GM12878 (cell line): ENCODE data around the gene HEYL.
A peak's percentile ranks its signal among the peaks of the same experiment; 100 is the strongest.

ENCODE experiments used
- CBFB ChIP-seq: IDR thresholded peaks from 2 replicates; pipeline ENCODE4 v1.6.1; 2016; ENCODE audit warnings: antibody characterized with exemption, low read depth
- CBX3 ChIP-seq: fragments of 200-600 bp; sonication (generic); IDR thresholded peaks from 2 replicates; pipeline ENCODE4 v1.6.1; 2016; ENCODE audit warnings: low read depth, borderline replicate concordance
- CHD4 ChIP-seq: fragments of 200-600 bp; sonication (generic); IDR thresholded peaks from 2 replicates; pipeline ENCODE4 v1.6.1; 2016; ENCODE audit warnings: mild to moderate bottlenecking
- EP300 ChIP-seq, 2 experiments: fragments of 150-350 bp in 1 of 2; IDR thresholded peaks; 2 replicates each; pipeline ENCODE4 v1.6.1; 2011 to 2012; ENCODE audit warnings: low read depth in 2 of 2, low read length in 2 of 2, borderline replicate concordance in 1 of 2, improper control_type of control experiment in 1 of 2, inconsistent platforms in 1 of 2; ENCODE audit not compliant: control insufficient read depth in 1 of 2
- EZH2 ChIP-seq: IDR thresholded peaks from 2 replicates; pipeline ENCODE4 v1.6.1; 2012; ENCODE audit warnings: low read depth, mild to moderate bottlenecking, control low read depth, inconsistent platforms, low read length, borderline replicate concordance; ENCODE audit not compliant: control insufficient read depth
- KAT2A ChIP-seq: conservative IDR thresholded peaks from 2 replicates; pipeline ENCODE4 v1.6.1; 2011; ENCODE audit warnings: low read depth, low read length; ENCODE audit not compliant: control insufficient read depth
- MAX ChIP-seq: IDR thresholded peaks from 2 replicates; pipeline ENCODE4 v1.6.1; 2012; ENCODE audit warnings: low read depth, low read length, improper control_type of control experiment
- POLR2A ChIP-seq: IDR thresholded peaks from 2 replicates; pipeline ENCODE4 v1.6.1; 2011; ENCODE audit warnings: low read depth, mild to moderate bottlenecking, low read length
- RCOR1 ChIP-seq: conservative IDR thresholded peaks from 2 replicates; pipeline ENCODE4 v1.6.1; 2012; ENCODE audit warnings: low read depth, low read length, improper control_type of control experiment
- TAF1 ChIP-seq: IDR thresholded peaks from 2 replicates; pipeline ENCODE4 v1.6.1; 2011; ENCODE audit warnings: mild to moderate bottlenecking, low read depth, low read length, borderline replicate concordance
- TF ChIP-seq, protein P1 (sequence below): IDR thresholded peaks from 2 replicates; pipeline ENCODE4 v1.6.1; 2011; ENCODE audit warnings: mild to moderate bottlenecking, low read depth, low read length, moderate library complexity; ENCODE audit not compliant: insufficient replicate concordance
- TF ChIP-seq, protein P2 (sequence below), 3 experiments: IDR thresholded peaks in 2 of 3; conservative IDR thresholded peaks in 1 of 3; 2 replicates each; pipeline ENCODE4 v1.5.1; 2011; ENCODE audit warnings: low read depth in 3 of 3, low read length in 3 of 3, mild to moderate bottlenecking in 3 of 3, control low read depth in 2 of 3, moderate library complexity in 2 of 3, inconsistent platforms in 1 of 3, mixed read lengths in 1 of 3; ENCODE audit not compliant: control insufficient read depth in 2 of 3, insufficient read depth in 1 of 3; ENCODE audit errors: extremely low read depth in 1 of 3

- TF ChIP-seq CBX3 (no peak), EP300 (IDR thresholded peaks at IDR 0.05; ENCODE audit: borderline replicate concordance in 1 of 2, control insufficient read depth in 1 of 2, low read depth in 2 of 2, low read length in 2 of 2) (no peak), CHD4 (no peak), MAX (no peak), EZH2 (no peak), POLR2A (no peak), KAT2A (no peak), RCOR1 (no peak), TAF1 (no peak), CBFB (no peak)
- TF ChIP-seq, protein P1, sequence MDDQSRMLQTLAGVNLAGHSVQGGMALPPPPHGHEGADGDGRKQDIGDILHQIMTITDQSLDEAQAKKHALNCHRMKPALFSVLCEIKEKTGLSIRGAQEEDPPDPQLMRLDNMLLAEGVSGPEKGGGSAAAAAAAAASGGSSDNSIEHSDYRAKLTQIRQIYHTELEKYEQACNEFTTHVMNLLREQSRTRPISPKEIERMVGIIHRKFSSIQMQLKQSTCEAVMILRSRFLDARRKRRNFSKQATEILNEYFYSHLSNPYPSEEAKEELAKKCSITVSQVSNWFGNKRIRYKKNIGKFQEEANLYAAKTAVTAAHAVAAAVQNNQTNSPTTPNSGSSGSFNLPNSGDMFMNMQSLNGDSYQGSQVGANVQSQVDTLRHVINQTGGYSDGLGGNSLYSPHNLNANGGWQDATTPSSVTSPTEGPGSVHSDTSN: no peak
- TF ChIP-seq, protein P2, sequence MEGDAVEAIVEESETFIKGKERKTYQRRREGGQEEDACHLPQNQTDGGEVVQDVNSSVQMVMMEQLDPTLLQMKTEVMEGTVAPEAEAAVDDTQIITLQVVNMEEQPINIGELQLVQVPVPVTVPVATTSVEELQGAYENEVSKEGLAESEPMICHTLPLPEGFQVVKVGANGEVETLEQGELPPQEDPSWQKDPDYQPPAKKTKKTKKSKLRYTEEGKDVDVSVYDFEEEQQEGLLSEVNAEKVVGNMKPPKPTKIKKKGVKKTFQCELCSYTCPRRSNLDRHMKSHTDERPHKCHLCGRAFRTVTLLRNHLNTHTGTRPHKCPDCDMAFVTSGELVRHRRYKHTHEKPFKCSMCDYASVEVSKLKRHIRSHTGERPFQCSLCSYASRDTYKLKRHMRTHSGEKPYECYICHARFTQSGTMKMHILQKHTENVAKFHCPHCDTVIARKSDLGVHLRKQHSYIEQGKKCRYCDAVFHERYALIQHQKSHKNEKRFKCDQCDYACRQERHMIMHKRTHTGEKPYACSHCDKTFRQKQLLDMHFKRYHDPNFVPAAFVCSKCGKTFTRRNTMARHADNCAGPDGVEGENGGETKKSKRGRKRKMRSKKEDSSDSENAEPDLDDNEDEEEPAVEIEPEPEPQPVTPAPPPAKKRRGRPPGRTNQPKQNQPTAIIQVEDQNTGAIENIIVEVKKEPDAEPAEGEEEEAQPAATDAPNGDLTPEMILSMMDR (IDR thresholded peaks at IDR 0.05 in 2 of 3, conservative IDR thresholded peaks at IDR 0.05 in 1 of 3; ENCODE audit: control insufficient read depth in 2 of 3, extremely low read depth in 1 of 3, insufficient read depth in 1 of 3, low read depth in 3 of 3, low read length in 3 of 3): 0 out of 6 replicates have a peak, but pooled peaks of 1 of the 3 experiments have one; percentile 14
Observed at GRCh38 chr1:39646232-39647081, 7.0 kb upstream of the HEYL start.
